HG02970 (cell line): ENCODE data around the gene CAV1.

Source experiments
- ATAC-seq: cut with Tn5 transposase; IDR thresholded peaks from one replicate; pipeline ENCODE4 v1.9.1; 2021; ENCODE audit warnings: mild to moderate bottlenecking, moderate library complexity, moderate number of reproducible peaks; ENCODE audit not compliant: unreplicated experiment, low FRiP score

CAV1 gene

DNA sequence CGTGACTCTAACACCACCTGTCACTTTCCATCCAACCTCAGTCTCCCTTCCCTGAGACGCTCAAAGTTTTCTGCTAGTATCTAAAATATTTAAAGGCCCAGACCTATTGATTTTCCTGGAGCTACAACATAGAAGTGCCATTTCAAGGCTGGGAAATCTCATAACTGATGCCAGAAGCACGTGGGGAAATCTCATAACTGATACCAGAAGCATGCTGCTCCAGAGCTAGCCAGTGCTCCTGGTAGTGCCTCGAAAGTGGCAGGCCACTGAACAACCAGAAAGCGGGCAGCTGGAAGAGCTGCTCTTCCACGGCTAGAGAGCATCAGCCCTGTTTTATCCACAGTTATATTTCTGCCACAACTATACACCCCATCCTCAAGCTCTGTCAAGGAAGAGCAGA lies 72.5 kb downstream of the CAV1 start:
- ATAC-seq: no peak

- ATAC-seq: no peak
Measured at GRCh38 chr7:116598278-116598677, 73.4 kb downstream of the CAV1 start.

DNA sequence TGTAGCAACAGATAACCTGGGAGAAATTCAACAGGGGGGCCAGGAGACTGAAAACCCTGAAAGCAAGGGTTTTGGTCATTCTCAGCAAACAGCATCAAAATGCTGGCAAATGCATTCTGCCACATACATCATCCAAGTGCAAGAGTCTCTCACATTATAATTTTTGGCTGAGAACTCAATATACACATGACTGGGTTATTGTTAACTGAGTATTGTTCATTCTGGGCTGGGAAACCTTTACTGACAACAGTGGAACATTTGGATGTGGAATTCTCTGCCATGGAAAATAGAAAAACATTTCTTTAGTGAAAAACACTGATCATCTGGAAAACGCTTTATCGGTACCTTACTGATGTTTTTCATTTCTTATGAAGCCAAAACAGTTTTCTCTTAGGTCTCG lies 74.0 kb downstream of the CAV1 start:
- ATAC-seq: no peak

DNA sequence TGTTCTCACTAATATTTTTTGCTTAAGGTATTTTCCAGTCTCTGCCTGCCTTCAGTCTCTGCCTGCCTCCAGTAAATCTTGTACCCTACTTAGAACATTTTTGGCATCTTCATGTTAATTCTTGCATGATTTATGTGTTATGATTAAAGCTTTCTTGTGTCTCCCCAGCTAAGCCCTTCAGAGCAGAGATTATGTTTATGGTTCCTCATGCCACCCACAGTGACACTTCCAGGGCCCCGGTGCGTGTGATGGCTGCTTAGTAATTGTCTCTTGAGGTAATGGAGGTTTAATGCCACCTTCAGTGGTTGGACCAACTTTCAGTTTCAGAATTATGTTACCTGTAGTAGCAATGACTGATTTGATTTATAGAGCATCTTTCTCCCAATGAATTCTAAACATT lies 76.6 kb downstream of the CAV1 start:
- ATAC-seq: no peak

- ATAC-seq: no peak
Measured at GRCh38 chr7:116607299-116607698, 82.5 kb downstream of the CAV1 start.

GRCh38 chr7:116610210-116610609 lies 85.4 kb downstream of the CAV1 start:
- ATAC-seq: no peak

- ATAC-seq: no peak
Measured at GRCh38 chr7:116610721-116611120, 85.9 kb downstream of the CAV1 start.
